NT2/D1 (cell line): ENCODE measurements around the gene PLEKHA5.

Source experiments
- SUZ12 ChIP-seq: IDR thresholded peaks from 2 replicates; pipeline ENCODE4 v1.6.1; 2011; ENCODE audit not compliant: insufficient read length, insufficient read depth; ENCODE audit errors: extremely low read depth
- YY1 ChIP-seq: IDR thresholded peaks from 2 replicates; pipeline ENCODE4 v1.6.1; 2011; ENCODE audit not compliant: insufficient read length, insufficient read depth
- ZNF274 ChIP-seq: IDR thresholded peaks from 2 replicates; pipeline ENCODE4 v1.6.1; 2011; ENCODE audit warnings: mild to moderate bottlenecking, low read depth, low read length

DNA sequence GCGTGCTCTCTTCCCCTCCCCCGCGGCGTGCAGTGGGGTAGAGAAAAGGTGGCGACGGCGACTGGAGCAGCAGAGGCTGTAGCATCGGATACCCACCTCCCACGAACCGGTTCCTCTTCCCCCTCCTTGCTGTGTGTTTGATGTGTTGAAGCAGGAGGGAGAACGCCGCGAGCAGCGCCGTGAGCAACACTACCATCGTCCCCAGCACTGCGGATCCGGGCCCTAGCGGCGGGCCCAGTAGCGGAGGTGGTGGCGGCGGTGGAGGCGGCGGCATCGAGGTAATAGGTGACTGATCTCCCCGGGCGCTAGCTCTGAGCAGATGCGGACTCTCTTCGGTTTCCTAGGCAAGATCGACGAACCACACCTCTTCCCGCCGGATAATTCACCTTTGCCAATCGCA, 176.8 kb downstream of the PLEKHA5 start:
- TF ChIP-seq YY1 (no peak), ZNF274 (no peak), SUZ12 (no peak)
